Measurements from ENCODE around the gene DLEC1.
A peak's percentile ranks its signal among the peaks of the same experiment; 100 is the strongest.
"Not testable (repeated sequence)": the region's sequence is repeated elsewhere in the genome, so short reads cannot be mapped to it uniquely, and the experiment has no call there.

The DLEC1 gene

GRCh38 chr3:38018296-38019266, 20.4 kb upstream of the DLEC1 start:
- no peak for DNase-seq (ENCODE audit: low read depth in 2 of 2)

GRCh38 chr3:38019658-38020341, 19.2 kb upstream of the DLEC1 start:
- no peak for DNase-seq (ENCODE audit: low read depth in 2 of 2)

GRCh38 chr3:38020342-38020726, 18.7 kb upstream of the DLEC1 start:
- DNase-seq (ENCODE audit: low read depth in 2 of 2): no peak

GRCh38 chr3:38021196-38021595, 17.8 kb upstream of the DLEC1 start:
- DNase-seq (ENCODE audit: low read depth in 2 of 2): no peak

- no peak for DNase-seq (ENCODE audit: low read depth in 2 of 2)
Observed at GRCh38 chr3:38022301-38022700, 16.7 kb upstream of the DLEC1 start.

- no peak for DNase-seq (ENCODE audit: low read depth in 2 of 2)
Observed at GRCh38 chr3:38022896-38023709, 15.9 kb upstream of the DLEC1 start.

- no peak for DNase-seq (ENCODE audit: low read depth in 2 of 2)
Observed at GRCh38 chr3:38026856-38027255, 12.2 kb upstream of the DLEC1 start.

- DNase-seq (ENCODE audit: low read depth in 2 of 2): no peak
Observed at GRCh38 chr3:38027466-38028465, 11.2 kb upstream of the DLEC1 start.

GRCh38 chr3:38028621-38029361, 10.2 kb upstream of the DLEC1 start:
- DNase-seq (ENCODE audit: low read depth in 2 of 2): no peak

- DNase-seq (ENCODE audit: low read depth in 2 of 2): peak in 1 of 2 experiments; percentile 9
Observed at GRCh38 chr3:38029400-38030125, 9.4 kb upstream of the DLEC1 start, which contains the start of gene PLCD1. PLCD1 (minus strand) TSS chr3:38029642; CDS start chr3:38029539, 103 bp downstream.

- no peak for DNase-seq (ENCODE audit: low read depth in 2 of 2)
Observed at GRCh38 chr3:38030126-38031021, 8.6 kb upstream of the DLEC1 start.

GRCh38 chr3:38031022-38031994, 7.7 kb upstream of the DLEC1 start:
- DNase-seq (ENCODE audit: low read depth in 2 of 2): no peak

- DNase-seq (ENCODE audit: low read depth in 2 of 2): no peak
Observed at GRCh38 chr3:38032328-38032865, 6.6 kb upstream of the DLEC1 start.

GRCh38 chr3:38033586-38033985, 5.4 kb upstream of the DLEC1 start:
- not testable (repeated sequence) for DNase-seq (ENCODE audit: low read depth in 2 of 2)

GRCh38 chr3:38034335-38034734, 4.7 kb upstream of the DLEC1 start:
- not testable (repeated sequence) for DNase-seq (ENCODE audit: low read depth in 2 of 2)

GRCh38 chr3:38036286-38036685, 2.7 kb upstream of the DLEC1 start:
- DNase-seq (ENCODE audit: low read depth in 2 of 2): no peak

- DNase-seq (ENCODE audit: low read depth in 2 of 2): no peak
Observed at GRCh38 chr3:38036906-38037305, 2.1 kb upstream of the DLEC1 start.
